Mesenchymal stem cell (in vitro differentiated cells and primary cell): ENCODE data around the gene VPS37C.
A peak's percentile ranks its signal among the peaks of the same experiment; 100 is the strongest.

Experiments used
- DNase-seq: peaks from one replicate; pipeline ENCODE4 v3.0.0-alpha.2; 2013
- H2AFZ ChIP-seq: one replicate; pipeline ENCODE4 v1.6.1; 2013; ENCODE audit warnings: low read depth, mild to moderate bottlenecking, control low read depth, inconsistent platforms, low read length, moderate library complexity
- H2AK5ac ChIP-seq: 2 replicates; pipeline ENCODE4 v1.6.1; 2013; ENCODE audit warnings: low read length, moderate library complexity, mild to moderate bottlenecking, inconsistent platforms; ENCODE audit not compliant: severe bottlenecking
- H2BK120ac ChIP-seq: one replicate; pipeline ENCODE4 v1.6.1; 2013; ENCODE audit warnings: low read depth, mild to moderate bottlenecking, inconsistent platforms, low read length, moderate library complexity
- H2BK12ac ChIP-seq, 2 experiments: one replicate each; pipeline ENCODE4 v1.6.1; 2013; ENCODE audit warnings: inconsistent platforms in 2 of 2, low read length in 2 of 2, mild to moderate bottlenecking in 2 of 2, moderate library complexity in 2 of 2, control low read depth in 1 of 2
- H2BK15ac ChIP-seq: one replicate; pipeline ENCODE4 v1.6.1; 2013; ENCODE audit warnings: mild to moderate bottlenecking, low read depth, inconsistent platforms; ENCODE audit not compliant: poor library complexity, severe bottlenecking
- H2BK5ac ChIP-seq: 2 replicates; pipeline ENCODE4 v1.6.1; 2013; ENCODE audit warnings: low read depth, mild to moderate bottlenecking, low read length, control low read depth, inconsistent platforms; ENCODE audit not compliant: poor library complexity, severe bottlenecking
- H3K14ac ChIP-seq, 2 experiments: one replicate each; pipeline ENCODE4 v1.6.1; 2013; ENCODE audit warnings: inconsistent platforms in 2 of 2, low read length in 2 of 2, control low read depth in 1 of 2, mild to moderate bottlenecking in 1 of 2, moderate library complexity in 1 of 2
- H3K18ac ChIP-seq, 2 experiments: one replicate each; pipeline ENCODE4 v1.6.1; 2013; ENCODE audit warnings: inconsistent platforms in 2 of 2, low read length in 2 of 2, control low read depth in 1 of 2, low read depth in 1 of 2, mild to moderate bottlenecking in 1 of 2
- H3K23ac ChIP-seq, 2 experiments: one replicate each; pipeline ENCODE4 v1.6.1; 2013; ENCODE audit warnings: inconsistent platforms in 2 of 2, low read length in 2 of 2, mild to moderate bottlenecking in 2 of 2, moderate library complexity in 2 of 2, control low read depth in 1 of 2
- H3K27ac ChIP-seq: 2 replicates; pipeline ENCODE4 v1.5.1; 2013; ENCODE audit warnings: mild to moderate bottlenecking, moderate library complexity, low read length, control low read depth, inconsistent platforms; ENCODE audit not compliant: poor library complexity, severe bottlenecking
- H3K27me3 ChIP-seq, 2 experiments: 2 replicates each; pipeline versions ENCODE4 v1.6.1 to v1.7.0; 2013; ENCODE audit warnings: low read length in 2 of 2, mild to moderate bottlenecking in 2 of 2, moderate library complexity in 2 of 2, control low read depth in 1 of 2, inconsistent platforms in 1 of 2; ENCODE audit not compliant: control insufficient read depth in 1 of 2, insufficient read depth in 1 of 2
- H3K36me3 ChIP-seq, 2 experiments: 2 replicates each; pipeline versions ENCODE4 v1.6.1 to v1.7.0; 2013; ENCODE audit warnings: low read length in 2 of 2, control low read depth in 1 of 2, inconsistent platforms in 1 of 2, low read depth in 1 of 2, mild to moderate bottlenecking in 1 of 2; ENCODE audit not compliant: insufficient read depth in 2 of 2, control insufficient read depth in 1 of 2
- H3K4ac ChIP-seq, 2 experiments: one replicate each; pipeline ENCODE4 v1.6.1; 2013; ENCODE audit warnings: inconsistent platforms in 2 of 2, low read length in 2 of 2, mild to moderate bottlenecking in 2 of 2, moderate library complexity in 2 of 2, control low read depth in 1 of 2, low read depth in 1 of 2
- H3K4me1 ChIP-seq: 2 replicates; pipeline ENCODE4 v1.6.1; 2013; ENCODE audit warnings: low read depth, low read length, control low read depth; ENCODE audit not compliant: control insufficient read depth, insufficient read depth
- H3K4me2 ChIP-seq: 2 replicates; pipeline ENCODE4 v1.6.1; 2013; ENCODE audit warnings: low read length, mild to moderate bottlenecking, inconsistent platforms; ENCODE audit not compliant: poor library complexity, severe bottlenecking
- H3K4me3 ChIP-seq, 2 experiments: 2 replicates each; pipeline versions ENCODE4 v1.5.1 to v1.7.0; 2013; ENCODE audit warnings: low read length in 2 of 2, mild to moderate bottlenecking in 2 of 2, control low read depth in 1 of 2, low read depth in 1 of 2; ENCODE audit not compliant: insufficient read depth in 1 of 2
- H3K79me1 ChIP-seq: replicated peaks from 2 replicates; pipeline ENCODE4 v1.6.1; 2013; ENCODE audit warnings: mild to moderate bottlenecking, control low read depth, low read length, inconsistent platforms; ENCODE audit not compliant: poor library complexity, severe bottlenecking
- H3K9ac ChIP-seq: 2 replicates; pipeline ENCODE4 v1.7.0; 2013; ENCODE audit warnings: mild to moderate bottlenecking, low read length, moderate library complexity
- H3K9me3 ChIP-seq: 2 replicates; pipeline ENCODE4 v1.7.0; 2013; ENCODE audit warnings: mild to moderate bottlenecking, low read length; ENCODE audit not compliant: control insufficient read depth
- H4K8ac ChIP-seq: one replicate; pipeline ENCODE4 v1.6.1; 2013; ENCODE audit warnings: inconsistent platforms, mild to moderate bottlenecking, low read length, moderate library complexity
- H4K91ac ChIP-seq: one replicate; pipeline ENCODE4 v1.6.1; 2013; ENCODE audit warnings: mild to moderate bottlenecking, low read length, inconsistent platforms
- WGBS: methylation state at CpG from one replicate; pipeline ENCODE4 v1.1.7; 2013; ENCODE audit warnings: mixed read lengths; 5-methylcytosine and 5-hydroxymethylcytosine counted together

VPS37C gene

GRCh38 chr11:61160487-61161189, 588 bp downstream of the VPS37C start:
- WGBS = 33% methylated on average over 11 of the region's 25 CpGs
- H2BK5ac ChIP-seq = peak overlapping the region; percentile 10
- H3K4ac ChIP-seq = peak overlapping the region; percentile 42
- peak overlapping the region; percentile 92 for H3K9ac ChIP-seq
- peaks cover 3 to 13% of the 10 kb centered on the region in 2 experiments for H3K36me3 ChIP-seq
- peak overlapping the region; percentile 20 for H3K4me2 ChIP-seq
- peak overlapping the region; percentile 47 to 92 for H3K18ac ChIP-seq
- H2BK15ac ChIP-seq = no peak overlapping the region
- no peak overlapping the region for H3K23ac ChIP-seq
- H3K9me3 ChIP-seq = peaks cover 3% of the 10 kb centered on the region
- peak overlapping the region; percentile 35 to 37 for H2BK12ac ChIP-seq
- peak overlapping the region; percentile 15 for H2AFZ ChIP-seq
- H3K4me3 ChIP-seq = peak overlapping the region; percentile 84 to 91
- peak overlapping the region; percentile 37 for H2AK5ac ChIP-seq
- H3K4me1 ChIP-seq = peaks cover 6% of the 10 kb centered on the region
- peak overlapping the region in 1 of 2 experiments; percentile 80 for H3K14ac ChIP-seq
- H2BK120ac ChIP-seq = no peak overlapping the region
- H3K27me3 ChIP-seq = no peaks in the 10 kb centered on the region
- no peaks in the 10 kb centered on the region for H3K79me1 ChIP-seq
- peak overlapping the region; percentile 42 for H3K27ac ChIP-seq
- H4K8ac ChIP-seq = peak overlapping the region; percentile 22
- H4K91ac ChIP-seq = no peak overlapping the region
- DNase-seq = peak; percentile 49

GRCh38 chr11:61158691-61159381, 2.4 kb downstream of the VPS37C start:
- H2BK12ac ChIP-seq = peak overlapping the region in 1 of 2 experiments; percentile 76
- H2BK5ac ChIP-seq = no peak overlapping the region
- no peak overlapping the region for H3K23ac ChIP-seq
- H3K4me1 ChIP-seq = peaks cover 6% of the 10 kb centered on the region
- H3K27ac ChIP-seq = peak overlapping the region; percentile 79
- no peak overlapping the region for H3K14ac ChIP-seq
- 90% methylated on average over 3 of the region's 3 CpGs for WGBS
- peaks cover 3 to 14% of the 10 kb centered on the region in 2 experiments for H3K36me3 ChIP-seq
- no peak overlapping the region for H2AFZ ChIP-seq
- peaks cover 2% of the 10 kb centered on the region for H3K79me1 ChIP-seq
- no peak overlapping the region for H2BK15ac ChIP-seq
- DNase-seq = peak; percentile 90
- no peak overlapping the region for H3K4ac ChIP-seq
- H3K27me3 ChIP-seq = no peaks in the 10 kb centered on the region
- peaks cover 19% of the 10 kb centered on the region for H3K9me3 ChIP-seq
- no peak overlapping the region for H4K8ac ChIP-seq
- peak overlapping the region in 1 of 2 experiments; percentile 34 for H3K18ac ChIP-seq
- H3K4me3 ChIP-seq = peak overlapping the region in 1 of 2 experiments; percentile 68
- peak overlapping the region; percentile 12 for H2AK5ac ChIP-seq
- H4K91ac ChIP-seq = no peak overlapping the region
- no peak overlapping the region for H2BK120ac ChIP-seq
- H3K4me2 ChIP-seq = no peak overlapping the region
- H3K9ac ChIP-seq = peak overlapping the region; percentile 87

GRCh38 chr11:61157743-61158142, 3.5 kb downstream of the VPS37C start:
- Histone ChIP-seq H2AK5ac (peak overlapping the region; percentile 83), H3K79me1 (peaks cover 2% of the 10 kb centered on the region), H2BK12ac (no peak overlapping the region), H2BK120ac (no peak overlapping the region), H3K27ac (no peak overlapping the region), H2BK5ac (no peak overlapping the region), H3K4me2 (no peak overlapping the region), H3K4me1 (peaks cover 10% of the 10 kb centered on the region), H4K8ac (no peak overlapping the region), H3K27me3 (no peaks in the 10 kb centered on the region), H2BK15ac (no peak overlapping the region), H3K4ac (no peak overlapping the region), H3K23ac (no peak overlapping the region), H3K14ac (no peak overlapping the region), H3K9me3 (peaks cover 19% of the 10 kb centered on the region), H3K18ac (no peak overlapping the region), H3K9ac (no peak overlapping the region), H3K4me3 (no peak overlapping the region), H3K36me3 (peaks cover 3 to 14% of the 10 kb centered on the region in 2 experiments), H2AFZ (no peak overlapping the region), H4K91ac (no peak overlapping the region)
- 97% methylated on average over 3 of the region's 3 CpGs for WGBS
- no peak for DNase-seq

- DNase-seq = no peak
- Histone ChIP-seq H3K79me1 (peaks cover 13% of the 10 kb centered on the region), H3K9me3 (peaks cover 19% of the 10 kb centered on the region), H2BK120ac (no peak overlapping the region), H2AFZ (no peak overlapping the region), H2BK15ac (no peak overlapping the region), H3K27ac (no peak overlapping the region), H2BK12ac (no peak overlapping the region), H4K91ac (no peak overlapping the region), H2AK5ac (no peak overlapping the region), H3K4me2 (no peak overlapping the region), H3K36me3 (peaks cover 5 to 14% of the 10 kb centered on the region in 2 experiments), H2BK5ac (no peak overlapping the region), H3K27me3 (no peaks in the 10 kb centered on the region), H3K4me3 (no peak overlapping the region), H3K9ac (no peak overlapping the region), H3K4ac (no peak overlapping the region), H3K23ac (no peak overlapping the region), H3K14ac (no peak overlapping the region), H3K4me1 (peaks cover 20% of the 10 kb centered on the region), H3K18ac (no peak overlapping the region), H4K8ac (no peak overlapping the region)
- WGBS = 100% methylated on average over 3 of the region's 5 CpGs
Observed at GRCh38 chr11:61155741-61156140, 5.5 kb downstream of the VPS37C start.
